Measurements from ENCODE around the gene TLR6. TPM values are rescaled to one million over a fixed set of nuclear protein-coding genes. Genes with fewer than 3 reads are reported as not detected.

TLR6 gene
- total and polyA plus RNA-seq, 10 of the 15 experiments (the other 5 are each of a cell fraction or from before 2014, with no cell fraction given): 1.1 to 49.4 (median 12.5) TPM

- TF ChIP-seq REST (IDR thresholded peaks at IDR 0.05; ENCODE audit: low read depth, low read length): 0 out of 2 replicates have a peak, but pooled peaks have one; percentile 12
- TF ChIP-seq CBFB (IDR thresholded peaks at IDR 0.05; ENCODE audit: low read depth): peak; percentile 77
- TF ChIP-seq TCF12 (IDR thresholded peaks at IDR 0.05; ENCODE audit: low read depth, low read length): peak; percentile 28; the same call in 1 of the 2 replicates
- 0 out of 2 replicates have a peak, but pooled peaks have one; percentile 38 for TF ChIP-seq TCF3 (IDR thresholded peaks at IDR 0.05; ENCODE audit: borderline replicate concordance, insufficient read depth, low read depth, low read length)
- TF ChIP-seq ATF3 (IDR thresholded peaks at IDR 0.05; ENCODE audit: borderline replicate concordance, extremely low read depth, low read depth, low read length): no peak
Observed at GRCh38 chr4:38785901-38786402, 70.7 kb downstream of the TLR6 start (continued).

- H3K9ac ChIP-seq (ENCODE audit: control insufficient read depth, insufficient read depth, low read length): no peak overlapping the region; the same call in 1 of the 2 replicates
- no peaks in the 10 kb centered on the region for H3K36me3 ChIP-seq (ENCODE audit: control insufficient read depth in 2 of 2, insufficient read depth in 2 of 2, low read length in 1 of 2)
- DNase-seq (ENCODE audit: low read depth, low spot score) (no peak), FAIRE-seq (no peak), ATAC-seq (no peak)
- H3K79me2 ChIP-seq (ENCODE audit: control insufficient read depth, insufficient read depth, low read length): peaks cover 29% of the 10 kb centered on the region
- CTCF ChIA-PET: interaction anchor here (0.8 to 8.1 kb wide), 6 partner anchors 9 to 75 kb away, joined by 3 to 449 read pairs (median 46); partner anchors contain the start of gene TLR1
- peaks cover 17% of the 10 kb centered on the region for H3K4me1 ChIP-seq (ENCODE audit: control insufficient read depth, insufficient read depth, low read length)
- WGBS (ENCODE audit: insufficient coverage, insufficient replicate concordance, low lambda C conversion rate, missing lambda C conversion rate): 67% methylated on average over 6 of the region's 6 CpGs
- SMC1A ChIA-PET (ENCODE audit: uncharacterized antibody, unreplicated experiment): interaction anchor here (1.3 to 8.9 kb wide), 8 partner anchors 10 to 605 kb away, joined by 3 to 468 read pairs (median 4); partner anchors contain the start of genes TLR1 and TLR6
- H3K4me2 ChIP-seq (ENCODE audit: control insufficient read depth, insufficient read depth): no peak overlapping the region
- H3K4me3 ChIP-seq: peak overlapping the region; percentile 10; the same call in 1 of the 2 replicates
- no peaks in the 10 kb centered on the region for H4K20me1 ChIP-seq (ENCODE audit: control insufficient read depth, insufficient read depth)
- H3K9me3 ChIP-seq (replicated peaks; ENCODE audit: control insufficient read depth, insufficient read depth, low read length): peaks cover 13% of the 10 kb centered on the region; the same call in 2 of the 3 replicates
- intact Hi-C loops (cut with micrococcal nuclease; ENCODE audit: unreplicated experiment) (no loop called here), in situ Hi-C loops (cut with MboI) (no loop called here)
- no TSS peak for BruUV-seq (replicated peaks)
- RAD21 ChIA-PET (ENCODE audit: unreplicated experiment): interaction anchor here (1.0 to 3.5 kb wide), 4 partner anchors 18 to 41 kb away, joined by 3 to 38 read pairs (median 12); partner anchors contain the start of gene TLR1
- TF ChIP-seq PRDM15 (CRISPR knock-in tag; IDR thresholded peaks at IDR 0.05) (no peak), STAT1 (conservative IDR thresholded peaks at IDR 0.05) (no peak), TARDBP (IDR thresholded peaks at IDR 0.05; ENCODE audit: borderline replicate concordance) (no peak), ASH2L (IDR thresholded peaks at IDR 0.05; ENCODE audit: borderline replicate concordance, low read depth) (no peak), CREM (IDR thresholded peaks at IDR 0.05; ENCODE audit: low read depth) (no peak)
- peak overlapping the region; percentile 84 for H3K27ac ChIP-seq (ENCODE audit: control insufficient read depth, insufficient read depth)
- POLR2A ChIA-PET: interaction anchor here (0.9 to 3.2 kb wide), 7 partner anchors 10 to 25 kb away, joined by 3 to 10 read pairs (median 5); no protein-coding TSS in a partner anchor
- H3K27me3 ChIP-seq (replicated peaks in 1 of 2; ENCODE audit: control insufficient read depth in 2 of 2, insufficient read depth in 2 of 2, low read length in 1 of 2): no peaks in the 10 kb centered on the region
- H2AFZ ChIP-seq (ENCODE audit: control insufficient read depth, low read depth, low read length): peak overlapping the region; percentile 30; the same call in 1 of the 2 replicates
Observed at GRCh38 chr4:38785041-38785790, 71.4 kb downstream of the TLR6 start.
